K562 (cell line): ENCODE measurements around the gene TSPYL6. TPM values are rescaled to one million over a fixed set of nuclear protein-coding genes. Genes with fewer than 3 reads are reported as not detected.

Experiments
- ATAC-seq: fragments of 200-7000 bp; cut with Tn5 transposase; 3 replicates; pipeline ENCODE4 v1.9.1; 2020; ENCODE audit warnings: moderate library complexity
- BruUV-seq: library from RNA; stranded (reverse); fragments of 400-500 nt; replicated peaks from 2 replicates; lab custom pipeline; 2021; lab: Mats Ljungman, UMichigan
- CTCF ChIA-PET: fragments of 300-600 bp; formaldehyde crosslinking; extraction: SDS; loops from one replicate; lab custom pipeline; 2021; ENCODE audit warnings: low intra/inter-chr PET ratio; lab: Yijun Ruan, JAX
- POLR2A ChIA-PET: fragments of 300-600, 350-650 bp; sonication (Branson Sonifier 250); formaldehyde crosslinking; extraction: SDS; loops from one replicate; lab custom pipeline; 2021; ENCODE audit warnings: antibody characterized with exemption, inconsistent platforms; lab: Yijun Ruan, JAX
- DNase-seq, 4 experiments: peaks; one replicate each; pipeline versions ENCODE4 v3.0.0 to v3.0.0-alpha.2; 2011 to 2018; ENCODE audit warnings: low spot score in 3 of 4, mixed read lengths in 3 of 4; ENCODE audit errors: extremely low read depth in 1 of 4
- FAIRE-seq: peaks from 2 replicates; lab custom pipeline; 2011; peaks lifted over from hg19 to GRCh38; lab: Jason Lieb, UNC
- H2AFZ ChIP-seq: 2 replicates; pipeline ENCODE4 v1.6.0; 2011; ENCODE audit warnings: low read depth, low read length, control low read depth, inconsistent platforms
- H3K27ac ChIP-seq: fragments of 200-600 bp; 3 replicates; pipeline ENCODE4 v1.8.0; 2011; ENCODE audit warnings: low read depth, mild to moderate bottlenecking, control low read depth, inconsistent platforms, low read length, moderate library complexity, mixed read lengths; ENCODE audit errors: extremely low read depth
- H3K27me3 ChIP-seq, 2 experiments: fragments of 300-600 bp in 1 of 2; 2 replicates in 1 of 2; 3 replicates in 1 of 2; pipeline versions ENCODE4 v1.6.0 to v1.8.0; 2011; ENCODE audit warnings: inconsistent platforms in 2 of 2, low read length in 2 of 2, mild to moderate bottlenecking in 1 of 2, mixed read lengths in 1 of 2, moderate library complexity in 1 of 2; ENCODE audit not compliant: control insufficient read depth in 2 of 2, insufficient read depth in 2 of 2
- H3K36me3 ChIP-seq: fragments of 300-600 bp; 3 replicates; pipeline ENCODE4 v1.8.0; 2011; ENCODE audit warnings: mild to moderate bottlenecking, low read length, inconsistent platforms; ENCODE audit not compliant: control insufficient read depth, insufficient read depth
- H3K4me1 ChIP-seq, 2 experiments: fragments of 200-600 bp in 1 of 2; replicated peaks in 1 of 2; 2 replicates in 1 of 2; 3 replicates in 1 of 2; pipeline versions ENCODE4 v1.5.1 to v1.8.0; 2011; ENCODE audit warnings: inconsistent platforms in 2 of 2, low read length in 2 of 2, mild to moderate bottlenecking in 1 of 2, mixed read lengths in 1 of 2, moderate library complexity in 1 of 2; ENCODE audit not compliant: control insufficient read depth in 2 of 2, insufficient read depth in 2 of 2
- H3K4me2 ChIP-seq: 2 replicates; pipeline ENCODE4 v1.6.1; 2011; ENCODE audit warnings: low read length, control low read depth, inconsistent platforms, mixed read lengths; ENCODE audit not compliant: insufficient read depth
- H3K4me3 ChIP-seq: fragments of 200-600 bp; sonication (generic), shearing (Covaris generic); 2 replicates; pipeline ENCODE4 v1.5.1; 2016; ENCODE audit warnings: control low read depth, inconsistent platforms
- H3K79me2 ChIP-seq: fragments of 200-600 bp; 3 replicates; pipeline ENCODE4 v1.8.0; 2011; ENCODE audit warnings: low read length, inconsistent platforms; ENCODE audit not compliant: control insufficient read depth, insufficient read depth
- H3K9ac ChIP-seq, 2 experiments: 2 replicates each; pipeline versions ENCODE4 v1.6.0 to v1.6.1; 2011; ENCODE audit warnings: low read depth in 2 of 2, low read length in 2 of 2, control low read depth in 1 of 2, inconsistent platforms in 1 of 2, mild to moderate bottlenecking in 1 of 2, mixed read lengths in 1 of 2; ENCODE audit not compliant: insufficient read depth in 1 of 2
- H3K9me1 ChIP-seq: one replicate; pipeline ENCODE4 v1.6.0; 2011; ENCODE audit warnings: inconsistent platforms, mild to moderate bottlenecking, low read length, moderate library complexity; ENCODE audit not compliant: control insufficient read depth, insufficient read depth
- H3K9me3 ChIP-seq: replicated peaks from 2 replicates; pipeline ENCODE4 v1.5.1; 2011; ENCODE audit warnings: low read depth, low read length, inconsistent platforms; ENCODE audit not compliant: control insufficient read depth, insufficient read depth
- H4K20me1 ChIP-seq: replicated peaks from 2 replicates; pipeline ENCODE4 v1.6.1; 2011; ENCODE audit warnings: low read length, inconsistent platforms, mixed read lengths; ENCODE audit not compliant: control insufficient read depth, insufficient read depth
- HLTF ChIP-seq: fragments of 450-650 bp; IDR thresholded peaks from 2 replicates; pipeline ENCODE4 v1.6.1; 2016
- MIER1 ChIP-seq: fragments of 450-650 bp; IDR thresholded peaks from 2 replicates; pipeline ENCODE4 v1.6.1; 2016; ENCODE audit warnings: antibody characterized with exemption, mild to moderate bottlenecking, low read depth
- MTA2 ChIP-seq: fragments of 450-650 bp; IDR thresholded peaks from 2 replicates; pipeline ENCODE4 v1.6.1; 2016; ENCODE audit warnings: low read depth
- POLR3A ChIP-seq: IDR thresholded peaks from 2 replicates; pipeline ENCODE4 v1.6.1; 2011; ENCODE audit warnings: borderline replicate concordance, mild to moderate bottlenecking, moderate library complexity; ENCODE audit not compliant: insufficient read length, insufficient read depth; ENCODE audit errors: extremely low read depth
- RBM25 ChIP-seq: fragments of 200-400 bp; formaldehyde crosslinking; IDR thresholded peaks from 2 replicates; pipeline ENCODE4 v1.6.1; 2018; ENCODE audit warnings: low read length, low read depth, moderate library complexity; ENCODE audit not compliant: severe bottlenecking
- RNF2 ChIP-seq: sonication (generic); IDR thresholded peaks from 2 replicates; pipeline ENCODE4 v1.6.1; 2016
- SRF ChIP-seq, 2 experiments: fragments of 250-450, 450-650 bp in 1 of 2; sonication (Bioruptor Pico) in 1 of 2; sonication (generic) in 1 of 2; formaldehyde crosslinking; IDR thresholded peaks; 2 replicates each; pipeline versions ENCODE4 v1.5.0 to v1.5.1; 2020 to 2022; ENCODE audit warnings: mild to moderate bottlenecking in 1 of 2, missing genetic modification reagents in 1 of 2
- ZNF146 ChIP-seq: IDR thresholded peaks from one replicate; pipeline ENCODE4 v1.6.1; 2018; ENCODE audit warnings: missing compliant biosample characterization; ENCODE audit not compliant: unreplicated experiment
- ZNF174 ChIP-seq: fragments of 250-450 bp; sonication (Bioruptor Pico); IDR thresholded peaks from 2 replicates; pipeline ENCODE4 v1.4.0; 2020; ENCODE audit warnings: mild to moderate bottlenecking
- ZNF551 ChIP-seq: fragments of 250-450 bp; sonication (Bioruptor Pico); IDR thresholded peaks from 2 replicates; pipeline ENCODE4 v1.5.0; 2021; ENCODE audit warnings: mild to moderate bottlenecking, moderate library complexity
- ZNF830 ChIP-seq: fragments of 250-450 bp; sonication (Bioruptor Pico); IDR thresholded peaks from 2 replicates; pipeline ENCODE4 v1.5.0; 2021; ENCODE audit warnings: mild to moderate bottlenecking
- WGBS: fragments of 100-300 bp; shearing (Covaris generic); methylation state at CpG from one replicate; pipeline ENCODE4 v1.1.6; 2016; ENCODE audit warnings: low coverage, mixed read lengths; ENCODE audit not compliant: insufficient coverage; ENCODE audit errors: missing lambda C conversion rate; 5-methylcytosine and 5-hydroxymethylcytosine counted together
- in situ Hi-C: fragments of 300-500 bp; cut with MboI; formaldehyde crosslinking; loops from 4 replicates; pipeline ENCODE4 v1.15.0; 2018; ENCODE audit warnings: inconsistent platforms, mixed read lengths
- intact Hi-C: fragments of 100-400 bp; cut with micrococcal nuclease; formaldehyde crosslinking; loops from 2 replicates; pipeline ENCODE4 v1.14.2; 2022
- polyA plus RNA-seq, 8 experiments: library from polyadenylated mRNA; depleted of rRNA in 4 of 8; stranded (reverse) in 5 of 8; unstranded in 3 of 8; fragments of >200 nt; fragmentation: Nextera tagmentation in 2 of 8; fragmentation: Illumina TruSeq in 1 of 8; extraction: Ambion mirVana in 2 of 8; extraction: Trizol in 1 of 8; gene quantifications; 2 replicates each; pipeline versions ENCODE4 v1.2.1 to v1.2.3, GENCODE V29; 2011 to 2014; ENCODE audit warnings: inconsistent platforms in 1 of 8, missing spikeins in 1 of 8
- total RNA-seq, 7 experiments: library from RNA; depleted of rRNA in 6 of 7; stranded (reverse); fragments of >200 nt in 6 of 7; fragmentation: Illumina TruSeq in 2 of 7; extraction: Trizol in 2 of 7; gene quantifications; 2 replicates each; pipeline versions ENCODE4 v1.2.1 to v1.2.3, GENCODE V29; 2011 to 2021; ENCODE audit warnings: low replicate concordance in 1 of 7
- TF ChIP-seq, protein P1 (sequence below), 2 experiments: fragments of 150-350 bp in 1 of 2; IDR thresholded peaks; 2 replicates each; pipeline ENCODE4 v1.6.1; 2012 to 2016; ENCODE audit warnings: low read depth in 2 of 2, low read length in 2 of 2, mild to moderate bottlenecking in 1 of 2, moderate library complexity in 1 of 2

Gene TSPYL6
- total and polyA plus RNA-seq, 9 of the 15 experiments (the other 6 are each of a cell fraction or from before 2014, with no cell fraction given): 1.5 to 10.1 (median 7.6) TPM

DNA sequence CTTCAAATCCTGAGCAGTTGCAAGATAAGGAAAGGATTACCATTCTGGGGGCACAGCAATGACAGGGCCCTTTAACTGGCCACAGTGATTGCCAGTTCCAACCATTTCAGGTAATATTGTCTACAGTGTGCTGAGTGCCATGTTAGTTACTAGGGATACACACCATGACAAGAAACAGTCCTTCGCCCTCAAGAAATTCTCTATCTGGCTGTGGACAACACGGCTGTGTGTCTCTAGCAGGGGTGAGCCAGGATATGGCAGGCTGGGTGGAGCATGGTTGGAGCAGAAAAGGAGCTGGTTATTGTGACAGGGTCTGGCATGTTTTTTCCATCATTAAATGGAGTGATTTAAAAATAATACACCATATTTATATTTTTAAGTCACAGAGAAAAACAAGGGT, 31.0 kb downstream of the TSPYL6 start (continued):
- TF ChIP-seq, protein P1, sequence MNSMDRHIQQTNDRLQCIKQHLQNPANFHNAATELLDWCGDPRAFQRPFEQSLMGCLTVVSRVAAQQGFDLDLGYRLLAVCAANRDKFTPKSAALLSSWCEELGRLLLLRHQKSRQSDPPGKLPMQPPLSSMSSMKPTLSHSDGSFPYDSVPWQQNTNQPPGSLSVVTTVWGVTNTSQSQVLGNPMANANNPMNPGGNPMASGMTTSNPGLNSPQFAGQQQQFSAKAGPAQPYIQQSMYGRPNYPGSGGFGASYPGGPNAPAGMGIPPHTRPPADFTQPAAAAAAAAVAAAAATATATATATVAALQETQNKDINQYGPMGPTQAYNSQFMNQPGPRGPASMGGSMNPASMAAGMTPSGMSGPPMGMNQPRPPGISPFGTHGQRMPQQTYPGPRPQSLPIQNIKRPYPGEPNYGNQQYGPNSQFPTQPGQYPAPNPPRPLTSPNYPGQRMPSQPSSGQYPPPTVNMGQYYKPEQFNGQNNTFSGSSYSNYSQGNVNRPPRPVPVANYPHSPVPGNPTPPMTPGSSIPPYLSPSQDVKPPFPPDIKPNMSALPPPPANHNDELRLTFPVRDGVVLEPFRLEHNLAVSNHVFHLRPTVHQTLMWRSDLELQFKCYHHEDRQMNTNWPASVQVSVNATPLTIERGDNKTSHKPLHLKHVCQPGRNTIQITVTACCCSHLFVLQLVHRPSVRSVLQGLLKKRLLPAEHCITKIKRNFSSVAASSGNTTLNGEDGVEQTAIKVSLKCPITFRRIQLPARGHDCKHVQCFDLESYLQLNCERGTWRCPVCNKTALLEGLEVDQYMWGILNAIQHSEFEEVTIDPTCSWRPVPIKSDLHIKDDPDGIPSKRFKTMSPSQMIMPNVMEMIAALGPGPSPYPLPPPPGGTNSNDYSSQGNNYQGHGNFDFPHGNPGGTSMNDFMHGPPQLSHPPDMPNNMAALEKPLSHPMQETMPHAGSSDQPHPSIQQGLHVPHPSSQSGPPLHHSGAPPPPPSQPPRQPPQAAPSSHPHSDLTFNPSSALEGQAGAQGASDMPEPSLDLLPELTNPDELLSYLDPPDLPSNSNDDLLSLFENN (IDR thresholded peaks at IDR 0.05; ENCODE audit: low read depth in 2 of 2, low read length in 2 of 2): no peak
- TF ChIP-seq RNF2: no peak
- TF ChIP-seq MTA2: no peak
- TF ChIP-seq SRF (CRISPR knock-in tag; IDR thresholded peaks at IDR 0.05): no peak
- no peak for TF ChIP-seq MIER1
- TF ChIP-seq HLTF: no peak
- no peak for TF ChIP-seq ZNF551 (CRISPR knock-in tag)
- no peak for TF ChIP-seq ZNF830 (CRISPR knock-in tag)
- no peak for TF ChIP-seq POLR3A

DNA sequence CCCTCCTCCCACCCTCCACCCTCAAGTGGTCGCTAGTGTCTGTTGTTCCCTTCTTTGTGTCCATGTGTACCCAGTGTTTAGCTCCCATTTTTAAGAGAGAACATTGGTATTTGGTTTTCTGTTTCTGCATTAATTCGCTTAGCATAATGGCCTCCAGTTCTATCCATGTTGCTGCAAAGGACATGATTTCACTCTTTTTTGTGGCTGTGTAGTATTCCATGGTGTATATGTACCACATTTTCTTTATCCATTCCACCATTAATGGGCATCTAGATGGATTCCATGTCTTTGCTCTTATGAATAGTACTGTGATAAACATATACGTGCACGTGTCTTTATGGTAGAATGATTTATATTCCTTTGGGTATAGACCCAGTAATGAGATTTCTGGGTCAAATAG, 42.9 kb downstream of the TSPYL6 start:
- no TSS peak for BruUV-seq
- H2AFZ ChIP-seq: no peak overlapping the region
- intact Hi-C loops (no loop called here), in situ Hi-C loops (no loop called here)
- H3K9me3 ChIP-seq: no peaks in the 10 kb centered on the region
- H3K27ac ChIP-seq: no peak overlapping the region
- no peak for ATAC-seq
- H3K79me2 ChIP-seq: no peaks in the 10 kb centered on the region; the same call in 2 of the 3 replicates
- no peak overlapping the region for H3K4me2 ChIP-seq
- no peaks in the 10 kb centered on the region for H3K9me1 ChIP-seq
- FAIRE-seq: no peak
- no peak overlapping the region for H3K4me3 ChIP-seq
- TF ChIP-seq ZNF146 (CRISPR knock-in tag): peak; percentile 72
- no peak for TF ChIP-seq ZNF174 (CRISPR knock-in tag)
- peak; percentile 12 for TF ChIP-seq RBM25
- no peaks in the 10 kb centered on the region for H3K27me3 ChIP-seq
- no peak overlapping the region for H3K9ac ChIP-seq
- DNase-seq: no peak
- ChIA-PET CTCF (no interaction called here), POLR2A (no interaction called here)
- no peaks in the 10 kb centered on the region for H4K20me1 ChIP-seq
- H3K4me1 ChIP-seq: no peaks in the 10 kb centered on the region
- 21% methylated on average over 4 of the region's 4 CpGs for WGBS
- H3K36me3 ChIP-seq: no peaks in the 10 kb centered on the region
